ENCODE results near the gene TMC6. TPM values are rescaled to one million over a fixed set of nuclear protein-coding genes. Genes with fewer than 3 reads are reported as not detected.
"Not testable (repeated sequence)": the region's sequence is repeated elsewhere in the genome, so short reads cannot be mapped to it uniquely, and the experiment has no call there.

Gene TMC6
- total RNA-seq, 1 donor from 2014 or later = 523 TPM

DNA sequence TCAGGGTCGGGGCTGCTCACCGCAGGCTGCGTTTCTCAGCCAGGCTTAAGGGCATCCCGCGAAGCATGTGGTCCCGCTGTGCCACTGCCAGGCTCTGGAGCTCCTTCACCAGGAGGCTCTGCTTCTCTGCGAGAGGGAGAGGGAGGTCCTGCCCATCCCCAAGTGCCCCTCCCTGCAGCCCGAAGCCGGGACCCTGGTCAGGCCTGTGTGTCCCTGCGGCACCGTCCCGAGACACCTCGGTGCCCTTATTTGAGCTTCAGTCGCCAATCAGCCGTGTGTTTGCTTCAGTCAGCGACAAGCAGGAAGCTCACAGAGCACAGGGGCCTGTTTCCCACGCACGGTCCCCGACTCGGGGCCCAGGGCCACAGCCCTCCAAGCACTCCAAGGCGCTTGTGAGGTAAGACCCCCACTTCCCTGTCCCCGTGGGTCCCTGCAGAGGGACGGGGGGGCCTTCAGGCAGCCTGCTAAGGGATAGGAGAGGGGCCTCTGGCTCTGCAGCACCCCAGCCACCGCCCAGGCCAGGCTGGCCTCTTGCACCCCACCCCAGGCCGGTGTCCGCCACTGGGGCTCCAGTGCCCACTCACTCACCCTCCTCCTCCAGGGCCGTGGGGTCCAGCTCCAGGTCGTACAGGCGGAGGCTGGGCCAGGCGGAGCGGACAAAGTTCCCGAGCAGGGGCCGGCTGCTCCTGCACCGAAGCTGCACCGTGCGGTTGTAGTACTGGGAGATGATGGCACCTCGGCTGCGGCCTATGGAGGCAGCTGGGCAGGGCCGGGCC lies 3.2 kb downstream of the TMC6 start:
- intact Hi-C loops (cut with micrococcal nuclease) = no loop called here

DNA sequence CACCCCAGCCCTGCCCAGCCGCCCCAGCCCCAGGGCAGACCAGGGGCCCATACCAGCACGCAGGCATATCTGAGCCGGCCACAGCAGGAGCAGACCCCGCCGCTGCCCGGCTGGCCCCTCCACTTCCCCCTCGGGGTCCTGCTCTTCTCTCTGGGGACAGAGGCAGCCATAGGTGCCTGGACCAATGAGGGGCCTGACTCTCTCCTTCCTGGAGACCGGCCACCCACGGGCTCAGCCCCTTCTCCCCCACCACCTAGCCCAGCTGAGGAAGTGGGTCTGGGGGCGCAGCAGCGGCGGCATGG lies 3.8 kb downstream of the TMC6 start:
- intact Hi-C loops (cut with micrococcal nuclease) = no loop called here

DNA sequence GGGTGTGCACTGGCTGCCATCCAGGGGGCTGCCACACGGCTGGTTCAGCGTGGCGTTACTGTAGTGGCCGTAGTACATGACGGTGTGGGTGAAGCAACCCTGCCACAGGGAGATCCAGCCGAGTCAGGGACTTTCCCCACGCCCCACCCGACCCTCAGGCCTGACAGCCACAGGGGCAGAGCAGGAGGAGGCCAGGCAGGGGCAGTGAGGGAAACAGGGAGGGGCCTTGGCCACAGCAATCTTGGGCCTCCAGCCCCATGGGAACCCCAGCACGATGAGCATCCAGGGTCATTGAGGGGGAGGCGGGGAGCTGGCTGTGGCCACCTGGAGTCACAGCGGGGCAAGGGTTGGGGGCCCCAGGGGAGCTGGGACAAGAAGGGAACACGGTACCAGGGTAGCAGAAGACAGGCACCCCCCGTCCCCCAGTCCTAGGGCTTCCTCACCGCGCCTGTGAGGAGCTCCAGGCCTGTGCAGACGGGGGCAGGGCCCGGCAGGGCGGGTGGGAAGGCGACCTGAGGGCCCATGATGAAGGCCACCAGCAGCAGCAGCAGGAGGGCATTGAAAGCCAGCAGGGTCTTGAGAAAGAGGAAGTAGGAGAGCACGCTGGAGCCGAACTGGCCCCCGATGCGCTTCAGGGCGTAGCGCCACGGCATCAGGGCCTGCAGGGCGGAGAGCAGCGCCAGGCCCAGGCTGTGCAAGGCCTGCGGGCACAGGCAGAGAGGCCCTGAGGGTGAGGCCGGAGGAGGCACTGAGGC lies 4.3 kb downstream of the TMC6 start:
- intact Hi-C loops (cut with micrococcal nuclease) = no loop called here

DNA sequence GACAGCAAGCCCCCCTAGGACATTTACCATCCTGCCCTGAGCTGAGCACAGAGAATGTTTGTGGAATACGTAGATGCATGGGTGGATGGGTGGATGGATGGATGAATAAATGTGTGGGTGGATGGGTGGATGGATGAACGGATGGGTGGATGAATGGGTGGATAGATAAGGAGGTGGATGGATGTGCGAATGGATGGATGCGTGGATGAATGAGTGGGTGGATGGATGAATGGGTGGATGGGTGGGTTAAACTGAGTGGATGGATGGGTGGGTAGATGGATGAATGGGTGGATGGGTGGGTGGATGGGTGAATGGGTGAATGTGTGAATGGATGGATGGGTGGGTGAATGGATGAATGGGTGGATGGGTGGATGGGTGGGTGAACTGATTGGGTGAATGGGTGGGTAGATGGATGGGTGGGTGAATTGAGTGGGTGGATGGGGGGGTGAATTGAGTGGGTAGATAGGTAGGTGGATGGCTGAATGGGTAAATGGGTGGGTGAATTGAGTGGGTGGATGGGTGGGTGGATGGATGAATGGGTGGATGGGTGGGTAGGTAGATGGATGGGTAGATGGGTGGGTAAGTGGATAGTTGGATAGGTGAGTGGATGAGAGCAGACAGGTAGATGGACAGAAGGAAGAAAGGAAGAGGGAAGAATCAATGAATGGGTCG lies 5.2 kb downstream of the TMC6 start:
- intact Hi-C loops (cut with micrococcal nuclease) = no loop called here

- intact Hi-C loops (cut with micrococcal nuclease) = no loop called here
Observed at GRCh38 chr17:78122931-78123249, 5.7 kb downstream of the TMC6 start.

DNA sequence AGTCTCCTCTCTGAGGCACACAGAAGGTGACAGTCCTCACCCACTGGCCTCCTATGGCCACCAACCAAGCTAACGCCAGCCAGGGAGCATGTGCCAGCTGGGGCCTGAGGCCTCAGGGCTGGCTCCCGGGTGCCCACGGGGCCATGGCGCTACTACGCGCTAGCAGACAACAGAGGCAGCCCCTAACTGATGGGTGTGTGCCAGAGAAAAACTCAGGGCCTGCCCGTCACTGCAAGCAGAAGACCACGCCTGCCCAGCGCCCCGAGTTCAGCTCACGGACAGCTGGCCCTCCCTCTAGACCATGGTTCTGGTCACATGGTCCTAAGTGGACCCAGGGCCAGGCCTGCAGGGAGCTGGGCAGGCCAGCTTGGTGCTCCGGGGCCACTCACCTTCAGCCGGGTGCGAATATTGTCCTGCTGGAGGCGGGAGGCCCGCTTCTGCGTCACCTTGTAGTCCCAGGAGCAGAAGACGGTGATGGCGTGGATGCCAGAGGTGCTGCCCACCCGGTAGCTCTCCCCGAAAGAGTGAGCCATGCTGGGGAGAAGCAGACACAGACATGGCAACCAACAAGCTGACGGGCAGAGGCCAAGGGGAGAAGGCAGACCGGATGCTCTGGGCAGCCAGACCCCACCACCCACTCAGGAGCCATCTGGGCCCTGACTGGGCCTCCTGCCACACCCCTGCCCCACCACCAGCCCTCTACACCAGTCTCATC lies 6.2 kb downstream of the TMC6 start:
- intact Hi-C loops (cut with micrococcal nuclease) = no loop called here

GRCh38 chr17:78121801-78122215 lies 6.7 kb downstream of the TMC6 start:
- intact Hi-C loops (cut with micrococcal nuclease) = loop anchor here (1.0 to 2.0 kb wide), 2 partner anchors 8 to 13 kb away; partner anchors contain the start of gene TMC8

GRCh38 chr17:78120971-78121800 lies 7.4 kb downstream of the TMC6 start:
- intact Hi-C loops (cut with micrococcal nuclease) = loop anchor here (1.0 to 2.0 kb wide), 2 partner anchors 9 to 14 kb away; partner anchors contain the start of gene TMC8

DNA sequence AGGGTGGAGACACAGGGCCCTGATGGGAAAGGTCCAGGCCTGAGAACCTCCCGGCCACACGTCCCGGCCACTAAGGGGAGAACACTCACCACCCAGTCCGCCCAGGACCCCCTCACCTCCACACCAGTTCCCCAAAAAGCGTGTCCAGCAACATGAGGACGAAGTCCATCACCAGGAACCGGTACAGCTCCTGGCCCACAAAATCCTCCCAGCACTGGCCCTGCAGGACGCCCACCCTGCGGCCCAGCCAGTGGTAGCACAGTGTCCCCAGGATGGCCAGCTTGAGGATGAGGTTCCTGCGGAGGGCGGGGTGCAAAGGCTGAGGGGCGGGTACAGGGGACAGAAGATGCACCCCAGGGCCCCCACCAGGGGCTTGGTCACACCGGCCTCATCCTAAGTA lies 8.0 kb downstream of the TMC6 start:
- intact Hi-C loops (cut with micrococcal nuclease) = loop anchor here (2.0 kb wide), 1 partner anchor 14 kb away; no protein-coding TSS in a partner anchor

- intact Hi-C loops (cut with micrococcal nuclease) = no loop called here
Observed at GRCh38 chr17:78118801-78119241, 9.7 kb downstream of the TMC6 start.

- intact Hi-C loops (cut with micrococcal nuclease) = no loop called here
Observed at GRCh38 chr17:78117027-78117981, 11.3 kb downstream of the TMC6 start.

DNA sequence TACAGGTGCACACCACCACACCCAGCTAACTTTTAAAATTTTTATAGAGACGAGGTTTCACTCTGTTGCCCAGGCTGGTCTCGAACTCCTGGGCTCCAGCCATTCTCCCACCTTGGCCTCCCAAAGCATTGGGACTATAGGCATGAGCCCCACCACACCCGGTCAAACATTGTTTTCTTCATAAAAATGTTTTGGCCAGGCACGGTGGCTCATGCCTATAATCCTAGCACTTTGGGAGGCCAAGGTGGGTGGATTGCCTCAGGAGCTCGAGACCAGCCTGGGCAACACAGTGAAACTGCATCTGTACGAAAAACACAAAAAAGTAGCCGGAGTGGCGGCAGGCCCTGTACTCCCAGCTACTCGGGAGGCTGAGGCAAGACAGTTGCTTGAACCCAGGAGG lies 12.1 kb downstream of the TMC6 start:
- intact Hi-C loops (cut with micrococcal nuclease) = no loop called here

- intact Hi-C loops (cut with micrococcal nuclease) = not testable (repeated sequence)
Observed at GRCh38 chr17:78115803-78116202, 12.8 kb downstream of the TMC6 start.

- intact Hi-C loops (cut with micrococcal nuclease) = no loop called here
Observed at GRCh38 chr17:78114831-78115723, 13.5 kb downstream of the TMC6 start.

DNA sequence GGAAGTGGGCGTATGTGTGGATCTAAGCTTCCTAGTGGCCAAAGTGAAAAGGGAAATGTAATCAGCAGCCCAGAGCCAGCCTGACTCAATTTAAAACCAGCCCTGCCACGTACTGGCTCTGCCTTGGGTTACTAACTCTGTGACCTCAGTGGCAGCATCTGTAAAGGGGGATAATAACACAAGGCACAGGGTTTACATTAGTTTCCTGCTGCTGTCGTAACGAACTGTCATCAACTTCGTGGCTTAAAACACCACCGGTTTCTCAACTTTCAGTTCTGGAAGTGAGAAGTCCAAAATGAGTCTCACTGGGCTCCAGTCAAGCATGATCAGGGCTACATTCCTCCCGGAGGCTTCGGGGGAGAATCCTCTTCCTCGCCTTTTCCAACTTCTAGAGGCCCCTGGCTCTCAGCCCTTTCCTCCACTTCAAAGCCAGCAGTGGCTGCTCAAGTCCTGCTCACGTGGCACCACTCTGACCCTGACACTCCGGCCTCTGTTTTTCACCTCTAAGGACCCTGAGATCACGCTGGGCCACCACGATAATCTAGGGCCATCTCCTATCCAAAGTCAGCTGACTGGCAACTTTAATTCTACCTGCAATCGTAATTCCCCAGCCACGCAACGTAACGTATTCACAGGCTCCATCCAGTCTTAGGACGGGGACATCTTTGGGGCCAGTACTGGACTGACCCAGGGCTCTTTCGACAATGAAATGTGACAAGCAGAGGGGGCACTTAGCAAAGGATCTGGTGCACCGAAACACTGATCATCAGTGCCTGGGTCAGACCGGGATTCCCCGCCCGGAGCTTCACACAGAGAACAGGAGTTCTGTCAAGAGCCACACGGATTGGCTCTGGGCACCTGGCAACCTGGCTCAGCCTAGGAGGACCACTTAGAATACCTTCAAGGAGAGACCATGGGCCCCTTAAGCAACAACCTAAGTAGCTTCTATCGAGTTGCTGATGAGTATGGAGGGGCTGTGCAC lies 14.5 kb downstream of the TMC6 start:
- intact Hi-C loops (cut with micrococcal nuclease) = no loop called here

DNA sequence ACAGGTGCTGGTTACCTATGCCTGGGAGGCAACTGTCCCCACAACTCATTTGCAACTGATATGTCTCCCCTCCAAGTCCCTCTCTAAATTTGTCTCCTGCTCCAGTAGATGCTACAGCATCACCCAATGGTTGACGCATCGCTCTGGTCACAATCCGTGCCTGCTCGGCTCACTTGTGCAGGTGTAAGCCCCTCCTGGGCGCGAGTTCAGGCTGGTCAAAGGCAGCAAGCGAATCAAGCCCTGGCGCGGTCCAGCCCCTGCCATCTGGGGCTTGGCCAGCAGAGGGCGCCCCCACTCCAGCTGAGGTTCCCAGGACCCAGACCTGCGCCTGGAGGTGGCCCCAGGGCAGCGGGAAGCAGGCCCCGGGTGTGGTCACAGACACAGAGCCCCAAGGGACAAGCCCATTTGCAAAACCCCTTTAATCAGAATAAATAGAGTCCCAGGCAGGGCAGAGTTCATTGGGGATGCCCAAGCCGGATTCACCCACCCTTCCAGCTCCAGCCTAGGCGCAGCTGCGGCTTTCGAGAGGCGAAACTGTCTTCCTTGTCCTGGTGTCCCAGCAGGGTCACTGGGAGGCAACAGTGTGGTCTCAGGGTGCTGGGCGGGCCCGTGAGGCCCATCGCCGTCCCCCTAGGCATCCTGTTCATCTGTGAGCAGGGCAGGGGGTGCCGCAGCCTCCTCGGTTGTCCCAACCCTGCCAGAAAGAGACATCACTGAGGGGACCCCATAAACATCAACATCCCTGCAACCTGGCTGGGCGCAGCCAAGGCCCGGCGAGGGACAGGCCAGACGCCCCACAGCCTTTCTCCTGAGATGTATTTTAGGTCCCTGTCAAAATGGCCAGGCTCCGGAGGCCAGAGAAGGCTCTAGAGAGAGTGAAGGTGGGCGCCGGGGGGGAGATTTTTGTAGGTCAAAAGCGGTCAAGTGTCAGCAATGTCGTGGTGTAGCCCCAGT lies 15.8 kb downstream of the TMC6 start:
- intact Hi-C loops (cut with micrococcal nuclease) = loop anchor here (1.0 kb wide), 2 partner anchors 22 to 64 kb away; no protein-coding TSS in a partner anchor

Measured in T-helper 2 cell treated with Interferon-gamma antibody and Interleukin-4, amounts not matched to agents 100 ng/mL and 5 ng/mL, for 36 hours (primary cell).